ENCODE results near the gene SCOC. TPM values are rescaled to one million over a fixed set of nuclear protein-coding genes. Genes with fewer than 3 reads are reported as not detected.

Gene SCOC
- total and polyA plus RNA-seq, 7 donors = 23.9 to 85.9 (median 31.6) TPM

DNA sequence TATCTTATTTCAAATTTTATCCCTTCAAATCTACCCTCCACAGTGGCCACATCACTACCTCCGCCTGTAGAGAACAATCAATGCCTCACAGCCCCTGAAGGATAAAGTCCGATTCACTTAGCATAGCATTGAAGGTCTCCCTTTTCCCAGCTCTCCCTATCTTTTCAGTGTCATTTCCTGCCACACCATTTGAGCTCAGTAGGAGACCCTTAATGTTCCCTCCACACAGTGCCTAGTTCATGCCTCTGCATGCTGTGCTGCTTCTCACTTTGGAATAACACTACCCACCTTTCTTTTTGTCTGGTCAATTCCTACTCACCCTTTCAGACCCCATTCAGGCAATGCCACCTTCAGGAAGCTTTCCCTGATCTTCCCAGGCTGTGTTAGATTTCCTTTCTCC lies 23.6 kb upstream of the SCOC start:
- H3K27ac ChIP-seq = no peak overlapping the region
- TF ChIP-seq, protein P1, sequence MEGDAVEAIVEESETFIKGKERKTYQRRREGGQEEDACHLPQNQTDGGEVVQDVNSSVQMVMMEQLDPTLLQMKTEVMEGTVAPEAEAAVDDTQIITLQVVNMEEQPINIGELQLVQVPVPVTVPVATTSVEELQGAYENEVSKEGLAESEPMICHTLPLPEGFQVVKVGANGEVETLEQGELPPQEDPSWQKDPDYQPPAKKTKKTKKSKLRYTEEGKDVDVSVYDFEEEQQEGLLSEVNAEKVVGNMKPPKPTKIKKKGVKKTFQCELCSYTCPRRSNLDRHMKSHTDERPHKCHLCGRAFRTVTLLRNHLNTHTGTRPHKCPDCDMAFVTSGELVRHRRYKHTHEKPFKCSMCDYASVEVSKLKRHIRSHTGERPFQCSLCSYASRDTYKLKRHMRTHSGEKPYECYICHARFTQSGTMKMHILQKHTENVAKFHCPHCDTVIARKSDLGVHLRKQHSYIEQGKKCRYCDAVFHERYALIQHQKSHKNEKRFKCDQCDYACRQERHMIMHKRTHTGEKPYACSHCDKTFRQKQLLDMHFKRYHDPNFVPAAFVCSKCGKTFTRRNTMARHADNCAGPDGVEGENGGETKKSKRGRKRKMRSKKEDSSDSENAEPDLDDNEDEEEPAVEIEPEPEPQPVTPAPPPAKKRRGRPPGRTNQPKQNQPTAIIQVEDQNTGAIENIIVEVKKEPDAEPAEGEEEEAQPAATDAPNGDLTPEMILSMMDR (IDR thresholded peaks at IDR 0.05) = no peak
- no peaks in the 10 kb centered on the region for H3K4me1 ChIP-seq
- no peak overlapping the region for H3K4me3 ChIP-seq
- H3K27me3 ChIP-seq (ENCODE audit: insufficient read depth in 3 of 3, low read length in 2 of 3) = no peaks in the 10 kb centered on the region
- no peak for ATAC-seq
- H3K9me3 ChIP-seq = no peaks in the 10 kb centered on the region
- no peak for DNase-seq
- WGBS, 3 donors = 75 to 84% (median 80%) methylated on average over 2 of the region's 2 CpGs
- intact Hi-C loops (cut with DNase I) = no loop called here
- H3K36me3 ChIP-seq (ENCODE audit: insufficient read depth in 1 of 2, low read depth in 1 of 2) = no peaks in the 10 kb centered on the region

DNA sequence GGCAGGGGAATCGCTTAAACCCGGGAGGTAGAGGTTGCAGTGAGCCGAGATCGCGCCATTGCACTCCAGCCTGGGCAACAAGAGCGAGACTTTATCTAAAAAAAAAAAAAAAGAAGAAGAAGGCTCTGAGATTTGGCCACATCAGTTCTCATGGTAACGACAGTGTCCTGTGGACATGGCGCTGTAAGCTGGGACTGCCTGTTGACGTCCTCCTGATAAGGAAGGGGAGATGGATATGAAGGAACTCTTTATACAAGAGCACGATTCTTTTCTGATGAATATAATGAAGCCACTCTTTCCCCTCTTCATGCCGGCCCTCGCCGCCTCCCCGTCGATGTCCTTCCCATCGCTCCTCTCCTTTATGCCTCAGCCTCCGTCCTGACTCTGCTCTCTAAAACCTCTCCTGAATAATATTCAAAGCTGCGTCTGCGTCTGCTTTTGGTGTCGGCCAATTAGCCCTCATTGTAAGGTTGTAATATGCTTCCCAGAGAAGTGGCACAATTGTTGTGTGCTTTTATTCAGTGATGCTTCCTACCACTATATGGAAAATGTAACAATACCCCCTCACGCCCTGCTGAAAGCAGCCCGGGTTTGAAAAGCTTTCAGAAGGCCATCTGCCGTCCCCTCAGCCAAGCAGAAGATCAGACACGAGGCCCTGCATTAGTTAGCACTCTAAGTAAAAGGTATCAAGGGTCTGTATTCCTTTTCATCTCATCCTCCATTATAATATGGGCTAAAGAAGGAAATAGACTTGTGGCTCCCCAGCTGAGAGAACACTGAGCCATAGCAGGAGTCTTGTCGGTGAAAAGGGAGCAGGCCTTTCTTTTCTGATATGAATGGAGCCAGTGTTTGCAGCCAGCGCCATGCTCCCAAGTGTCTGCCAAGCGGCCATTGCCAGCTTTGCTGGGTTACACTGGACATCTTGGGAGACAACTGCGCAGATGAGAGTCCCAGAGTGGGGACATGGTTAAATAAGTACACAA lies 22.1 kb upstream of the SCOC start:
- H3K27me3 ChIP-seq (ENCODE audit: insufficient read depth in 3 of 3, low read length in 2 of 3) = no peaks in the 10 kb centered on the region
- TF ChIP-seq, protein P1 (IDR thresholded peaks at IDR 0.05) = no peak
- no peaks in the 10 kb centered on the region for H3K9me3 ChIP-seq
- no peaks in the 10 kb centered on the region for H3K36me3 ChIP-seq (ENCODE audit: insufficient read depth in 1 of 2, low read depth in 1 of 2)
- intact Hi-C loops (cut with DNase I) = no loop called here
- H3K27ac ChIP-seq = no peak overlapping the region
- DNase-seq = no peak
- no peaks in the 10 kb centered on the region for H3K4me1 ChIP-seq
- H3K4me3 ChIP-seq = no peak overlapping the region
- WGBS, 3 donors = 90% methylated on average over 27 to 28 of the region's 28 CpGs
- no peak for ATAC-seq

DNA sequence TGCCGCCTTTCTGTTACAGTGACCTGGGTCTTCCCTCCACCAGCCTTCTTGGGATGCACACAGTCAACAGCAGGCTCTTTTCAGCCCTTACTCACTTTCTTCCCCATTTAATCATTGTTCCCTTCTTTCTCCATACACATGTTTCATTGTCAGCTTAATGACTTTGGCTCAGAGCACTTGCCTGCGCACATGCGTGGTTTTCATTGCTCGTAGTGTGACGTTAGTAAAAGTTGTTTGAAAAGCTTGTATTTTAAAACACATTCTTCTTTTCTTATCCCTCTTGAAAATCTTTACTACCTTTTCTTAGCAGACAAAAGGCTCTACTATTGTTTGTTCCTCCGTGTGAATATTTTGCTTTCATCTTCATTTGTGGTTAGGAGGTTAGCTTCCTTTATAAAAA lies 19.7 kb upstream of the SCOC start:
- intact Hi-C loops (cut with DNase I) = no loop called here
- H3K27me3 ChIP-seq (ENCODE audit: insufficient read depth in 3 of 3, low read length in 2 of 3) = no peaks in the 10 kb centered on the region
- 80 to 84% (median 84%) methylated on average over 6 of the region's 6 CpGs for WGBS, 3 donors
- TF ChIP-seq, protein P1 (IDR thresholded peaks at IDR 0.05) = no peak
- H3K27ac ChIP-seq = no peak overlapping the region
- H3K4me1 ChIP-seq = no peaks in the 10 kb centered on the region
- H3K36me3 ChIP-seq (ENCODE audit: insufficient read depth in 1 of 2, low read depth in 1 of 2) = no peaks in the 10 kb centered on the region
- DNase-seq (no peak), ATAC-seq (no peak)
- H3K9me3 ChIP-seq = no peaks in the 10 kb centered on the region
- H3K4me3 ChIP-seq = no peak overlapping the region

DNA sequence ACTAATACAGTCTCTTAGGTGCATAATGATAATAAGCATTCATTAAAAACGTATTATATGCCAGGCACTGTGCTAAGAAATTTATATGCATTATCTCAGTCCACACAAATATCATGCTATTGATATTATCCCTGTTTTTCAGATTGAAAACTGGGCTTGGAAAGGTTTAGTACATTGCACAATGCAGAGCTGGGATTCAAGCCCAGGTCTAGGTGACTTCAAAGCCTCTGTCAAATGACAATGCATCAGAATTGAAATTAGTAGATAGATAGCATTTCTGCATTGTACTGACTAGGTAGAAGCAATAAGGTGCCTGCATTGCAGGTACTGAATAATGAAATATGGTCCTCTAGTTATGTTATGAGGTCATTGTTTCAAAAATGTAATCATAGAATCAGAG lies 18.2 kb upstream of the SCOC start:
- no peaks in the 10 kb centered on the region for H3K9me3 ChIP-seq
- no peak for DNase-seq
- no peaks in the 10 kb centered on the region for H3K27me3 ChIP-seq (ENCODE audit: insufficient read depth in 3 of 3, low read length in 2 of 3)
- no peaks in the 10 kb centered on the region for H3K36me3 ChIP-seq (ENCODE audit: insufficient read depth in 1 of 2, low read depth in 1 of 2)
- no peaks in the 10 kb centered on the region for H3K4me1 ChIP-seq
- no peak overlapping the region for H3K27ac ChIP-seq
- WGBS, 3 donors = 68 to 82% (median 79%) methylated on average over 1 of the region's 1 CpG
- intact Hi-C loops (cut with DNase I) = loop anchor here in 1 of 2 donors (5.0 kb wide), 1 partner anchor 257 kb away; no protein-coding TSS in a partner anchor
- H3K4me3 ChIP-seq = no peak overlapping the region
- no peak for ATAC-seq
- TF ChIP-seq, protein P1 (IDR thresholded peaks at IDR 0.05) = no peak

Data from psoas muscle (tissue), 8 donors.